Testis (tissue), 3 donors: ENCODE measurements around the gene KCNJ10. TPM values are rescaled to one million over a fixed set of nuclear protein-coding genes. Genes with fewer than 3 reads are reported as not detected.

ENCODE experiments used
- DNase-seq: peaks from one replicate; pipeline ENCODE4 v3.0.0-alpha.2; 2019
- H3K27ac ChIP-seq, 2 donors: fragments of 200-600 bp; sonication (generic); one replicate each; pipeline ENCODE4 v1.5.1; 2019
- H3K27me3 ChIP-seq: fragments of 200-600 bp; sonication (generic); one replicate; pipeline ENCODE4 v1.5.1; 2019
- H3K36me3 ChIP-seq: fragments of 200-600 bp; sonication (generic); one replicate; pipeline ENCODE4 v1.5.1; 2017; ENCODE audit warnings: low read depth; ENCODE audit errors: missing control alignments
- H3K4me1 ChIP-seq: fragments of 200-600 bp; sonication (generic); one replicate; pipeline ENCODE4 v1.5.1; 2019
- H3K4me3 ChIP-seq, 2 donors: fragments of 200-600 bp; sonication (generic); one replicate each; pipeline ENCODE4 v1.5.1; 2017 to 2019
- H3K9me3 ChIP-seq: fragments of 200-600 bp; sonication (generic); one replicate; pipeline ENCODE4 v1.5.1; 2017
- POLR2A ChIP-seq: fragments of 450-650 bp; IDR thresholded peaks from one replicate; pipeline ENCODE4 v1.6.1; 2017; ENCODE audit warnings: antibody characterized with exemption, mild to moderate bottlenecking, moderate library complexity
- WGBS, 2 donors: methylation state at CpG; one replicate each; pipeline ENCODE4 v1.1.5; 2018; 5-methylcytosine and 5-hydroxymethylcytosine counted together
- intact Hi-C: fragments of 100-400 bp; cut with DNase I; formaldehyde crosslinking; loops from one replicate; pipeline ENCODE4 v1.15.1; 2023; ENCODE audit warnings: low total_unique reads
- polyA plus RNA-seq: library from polyadenylated mRNA; stranded (reverse); fragments of 350-450 nt; fragmentation: Illumina TruSeq; extraction: RNeasy Lipid Tissue Mini Kit (QIAGEN cat#74804); gene quantifications from one replicate; pipeline ENCODE4 v1.2.3, GENCODE V29; 2014; ENCODE audit warnings: low read depth, low replicate concordance; ENCODE audit not compliant: insufficient read depth
- total RNA-seq, 2 donors: library from RNA; depleted of rRNA; stranded (reverse); fragments of >200 nt; gene quantifications; one replicate each; pipeline ENCODE4 v1.2.3, GENCODE V29; 2016
- TF ChIP-seq, protein P1 (sequence below), 3 experiments: fragments of 450-650 bp in 2 of 3; fragments of 200-600 bp in 1 of 3; sonication (generic) in 1 of 3; IDR thresholded peaks; one replicate each; pipeline ENCODE4 v1.5.1; 2016 to 2019; ENCODE audit warnings: antibody characterized with exemption in 3 of 3, mild to moderate bottlenecking in 2 of 3, moderate library complexity in 1 of 3

The KCNJ10 gene
- total and polyA plus RNA-seq, 3 donors from 2014 or later, result 0.79 to 1.9 (median 1.5) TPM

DNA sequence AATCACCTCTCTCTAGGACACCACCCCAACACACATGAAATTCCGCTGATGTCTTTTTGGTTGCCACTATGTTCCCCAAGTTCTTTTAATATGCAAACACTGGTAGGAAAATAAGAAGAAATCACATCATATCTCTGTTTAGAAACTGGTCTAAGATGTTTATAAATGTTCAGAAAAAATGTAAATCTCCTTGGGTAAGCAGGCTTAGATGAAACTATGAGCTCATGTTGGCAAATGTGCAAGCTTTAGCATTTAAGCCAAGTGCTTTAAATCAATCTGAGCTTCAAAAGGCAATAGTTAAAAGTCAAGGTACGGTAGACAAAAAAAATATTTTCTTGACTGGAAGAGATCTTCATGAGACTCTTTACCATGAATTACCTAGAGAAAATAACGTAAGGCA lies 90.7 kb downstream of the KCNJ10 start:
- H3K27me3 ChIP-seq, result no peaks in the 10 kb centered on the region
- H3K36me3 ChIP-seq, result no peaks in the 10 kb centered on the region
- no peaks in the 10 kb centered on the region for H3K4me1 ChIP-seq
- no peak for DNase-seq
- H3K4me3 ChIP-seq, result no peak overlapping the region
- TF ChIP-seq, protein P1, sequence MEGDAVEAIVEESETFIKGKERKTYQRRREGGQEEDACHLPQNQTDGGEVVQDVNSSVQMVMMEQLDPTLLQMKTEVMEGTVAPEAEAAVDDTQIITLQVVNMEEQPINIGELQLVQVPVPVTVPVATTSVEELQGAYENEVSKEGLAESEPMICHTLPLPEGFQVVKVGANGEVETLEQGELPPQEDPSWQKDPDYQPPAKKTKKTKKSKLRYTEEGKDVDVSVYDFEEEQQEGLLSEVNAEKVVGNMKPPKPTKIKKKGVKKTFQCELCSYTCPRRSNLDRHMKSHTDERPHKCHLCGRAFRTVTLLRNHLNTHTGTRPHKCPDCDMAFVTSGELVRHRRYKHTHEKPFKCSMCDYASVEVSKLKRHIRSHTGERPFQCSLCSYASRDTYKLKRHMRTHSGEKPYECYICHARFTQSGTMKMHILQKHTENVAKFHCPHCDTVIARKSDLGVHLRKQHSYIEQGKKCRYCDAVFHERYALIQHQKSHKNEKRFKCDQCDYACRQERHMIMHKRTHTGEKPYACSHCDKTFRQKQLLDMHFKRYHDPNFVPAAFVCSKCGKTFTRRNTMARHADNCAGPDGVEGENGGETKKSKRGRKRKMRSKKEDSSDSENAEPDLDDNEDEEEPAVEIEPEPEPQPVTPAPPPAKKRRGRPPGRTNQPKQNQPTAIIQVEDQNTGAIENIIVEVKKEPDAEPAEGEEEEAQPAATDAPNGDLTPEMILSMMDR (IDR thresholded peaks at IDR 0.05), result no peak
- TF ChIP-seq POLR2A, result no peak
- H3K9me3 ChIP-seq, result no peaks in the 10 kb centered on the region
- WGBS, 2 donors, result 70 to 83% methylated on average over 3 of the region's 3 CpGs
- H3K27ac ChIP-seq, result no peak overlapping the region
- intact Hi-C loops, result no loop called here

DNA sequence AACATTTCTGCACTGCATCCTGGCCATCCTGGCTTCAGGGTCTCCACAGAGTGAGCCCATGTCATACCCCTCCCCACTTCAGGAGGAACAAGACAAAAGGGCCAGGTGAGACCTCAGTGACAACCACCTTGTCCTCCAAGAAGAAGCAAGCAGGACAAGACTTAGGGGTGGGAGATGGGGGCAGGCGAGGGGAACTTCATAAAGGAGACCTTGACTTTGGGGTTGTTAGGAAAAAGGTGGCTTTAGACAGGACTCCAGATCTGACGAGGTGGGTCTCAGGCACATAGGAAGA lies 91.9 kb downstream of the KCNJ10 start:
- Histone ChIP-seq H3K4me3 (no peak overlapping the region), H3K27me3 (no peaks in the 10 kb centered on the region), H3K36me3 (no peaks in the 10 kb centered on the region), H3K9me3 (no peaks in the 10 kb centered on the region), H3K4me1 (no peaks in the 10 kb centered on the region), H3K27ac (no peak overlapping the region)
- intact Hi-C loops, result no loop called here
- TF ChIP-seq, protein P1 (IDR thresholded peaks at IDR 0.05), result no peak
- no peak for TF ChIP-seq POLR2A
- no peak for DNase-seq
- 81 to 86% methylated on average over 2 of the region's 2 CpGs for WGBS, 2 donors

DNA sequence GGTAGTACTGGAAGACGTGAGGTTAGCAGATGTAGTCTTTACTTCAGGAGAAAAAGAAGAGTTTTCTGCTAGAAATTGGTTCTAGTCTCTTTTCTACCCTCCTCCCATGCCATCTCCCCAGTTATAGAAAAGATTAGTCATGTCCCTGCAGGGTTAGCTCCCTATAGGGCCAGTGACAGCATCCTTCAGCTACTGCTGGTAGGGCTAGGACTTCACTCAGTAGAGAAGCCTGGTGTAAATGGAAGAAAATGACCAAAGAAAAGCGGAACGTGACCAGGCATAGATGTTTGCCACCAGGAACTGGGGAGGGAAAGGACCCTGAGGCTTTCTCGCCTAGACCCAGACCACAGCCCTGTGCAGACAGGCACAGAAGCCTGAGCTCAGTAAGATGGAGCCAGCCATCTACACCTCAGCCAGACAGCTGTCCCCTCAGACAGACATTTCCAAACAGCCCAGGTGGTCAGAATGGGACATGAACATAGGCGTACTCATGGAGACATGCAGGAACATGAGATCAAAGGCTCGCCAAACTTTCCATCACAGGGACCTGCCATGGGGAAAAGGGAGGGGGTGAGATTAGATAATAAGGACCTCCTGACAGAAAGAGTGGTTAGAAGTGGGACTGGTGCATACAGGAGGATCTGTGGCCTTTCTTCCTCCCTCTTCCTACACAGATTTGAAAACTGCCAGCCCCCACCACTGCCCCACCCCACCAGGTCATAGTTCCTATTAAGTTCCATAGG lies 92.4 kb downstream of the KCNJ10 start:
- no peak for TF ChIP-seq POLR2A
- TF ChIP-seq, protein P1 (IDR thresholded peaks at IDR 0.05), result no peak
- no peaks in the 10 kb centered on the region for H3K9me3 ChIP-seq
- DNase-seq, result no peak
- no peaks in the 10 kb centered on the region for H3K27me3 ChIP-seq
- WGBS, 2 donors, result 86 to 93% methylated on average over 6 of the region's 6 CpGs
- no peak overlapping the region for H3K4me3 ChIP-seq
- H3K36me3 ChIP-seq, result no peaks in the 10 kb centered on the region
- intact Hi-C loops, result no loop called here
- no peak overlapping the region for H3K27ac ChIP-seq
- no peaks in the 10 kb centered on the region for H3K4me1 ChIP-seq

DNA sequence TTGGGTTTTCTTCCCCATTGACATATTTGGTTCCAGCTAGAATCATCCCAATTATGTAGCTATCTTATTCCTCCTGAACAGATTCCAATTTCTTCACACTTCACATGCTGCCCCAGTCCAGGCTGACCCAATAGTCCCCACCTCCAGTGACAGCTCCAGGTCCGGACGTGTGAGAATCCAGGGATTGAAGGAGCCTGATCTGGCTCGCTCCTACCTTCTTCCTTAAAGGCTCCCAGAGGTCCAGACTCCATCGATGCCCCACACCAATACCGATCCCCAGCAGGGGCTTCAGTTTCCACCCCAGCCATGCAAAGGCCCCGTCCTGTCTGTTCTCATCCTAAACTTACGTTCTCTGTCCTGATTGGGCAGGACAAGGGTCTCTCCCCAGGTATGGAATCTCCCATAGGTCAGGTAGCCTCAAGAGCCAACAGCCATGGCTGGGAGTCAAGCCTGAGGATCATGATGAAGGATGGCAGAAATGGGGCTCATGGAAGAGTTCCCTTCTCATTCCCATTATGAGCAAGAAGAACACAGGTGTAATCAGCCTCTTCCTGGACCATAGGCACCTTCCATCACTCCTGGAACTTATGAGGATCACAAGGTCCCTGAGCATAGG lies 95.5 kb downstream of the KCNJ10 start:
- Histone ChIP-seq H3K36me3 (no peaks in the 10 kb centered on the region), H3K27me3 (no peaks in the 10 kb centered on the region), H3K4me3 (no peak overlapping the region), H3K4me1 (peaks cover 4% of the 10 kb centered on the region), H3K27ac (no peak overlapping the region), H3K9me3 (no peaks in the 10 kb centered on the region)
- intact Hi-C loops, result no loop called here
- TF ChIP-seq, protein P1 (IDR thresholded peaks at IDR 0.05), result no peak
- no peak for TF ChIP-seq POLR2A
- no peak for DNase-seq
- 90 to 97% methylated on average over 7 of the region's 7 CpGs for WGBS, 2 donors
